Nephron progenitor cell (in vitro differentiated cells): ENCODE measurements around the gene SPOP.

Source experiments
- DNase-seq: peaks from one replicate; pipeline ENCODE4 v3.0.0; 2021
- H3K27ac Mint-ChIP-seq: 2 replicates; pipeline ENCODE4 v1.8.0; 2021; ENCODE audit warnings: mild to moderate bottlenecking, moderate library complexity, mixed read lengths
- H3K27me3 Mint-ChIP-seq: 2 replicates; pipeline ENCODE4 v1.8.0; 2021; ENCODE audit warnings: mild to moderate bottlenecking, low read depth, mixed read lengths; ENCODE audit not compliant: poor library complexity
- H3K36me3 Mint-ChIP-seq: 2 replicates; pipeline ENCODE4 v1.8.0; 2021; ENCODE audit warnings: low read depth, mixed read lengths
- H3K4me1 Mint-ChIP-seq: 2 replicates; pipeline ENCODE4 v1.8.0; 2021; ENCODE audit warnings: mixed read lengths
- H3K4me3 Mint-ChIP-seq: 2 replicates; pipeline ENCODE4 v1.8.0; 2021; ENCODE audit warnings: mild to moderate bottlenecking, moderate library complexity, mixed read lengths
- H3K9me3 Mint-ChIP-seq: 2 replicates; pipeline ENCODE4 v1.8.0; 2021; ENCODE audit warnings: mild to moderate bottlenecking, moderate library complexity, mixed read lengths
- CTCF ChIP-seq: fragments of 200-600 bp; sonication (generic); IDR thresholded peaks from 2 replicates; pipeline ENCODE4 v1.5.0; 2021; ENCODE audit warnings: antibody characterized with exemption

SPOP gene

GRCh38 chr17:49621420-49621819 lies 56.5 kb downstream of the SPOP start:
- Mint-ChIP-seq H3K4me3 (no peak overlapping the region), H3K4me1 (peaks cover 4% of the 10 kb centered on the region), H3K9me3 (no peaks in the 10 kb centered on the region), H3K36me3 (peaks cover 56% of the 10 kb centered on the region), H3K27me3 (no peaks in the 10 kb centered on the region), H3K27ac (no peak overlapping the region)
- TF ChIP-seq CTCF, result no peak
- no peak for DNase-seq

GRCh38 chr17:49618028-49618611 lies 59.8 kb downstream of the SPOP start:
- peaks cover 54% of the 10 kb centered on the region for H3K36me3 Mint-ChIP-seq
- no peak for DNase-seq
- H3K27me3 Mint-ChIP-seq, result no peaks in the 10 kb centered on the region
- H3K27ac Mint-ChIP-seq, result peak overlapping the region; percentile 77
- H3K4me1 Mint-ChIP-seq, result peaks cover 7% of the 10 kb centered on the region
- TF ChIP-seq CTCF, result no peak
- H3K9me3 Mint-ChIP-seq, result no peaks in the 10 kb centered on the region
- H3K4me3 Mint-ChIP-seq, result no peak overlapping the region

- no peak for DNase-seq
- Mint-ChIP-seq H3K9me3 (no peaks in the 10 kb centered on the region), H3K27me3 (no peaks in the 10 kb centered on the region), H3K4me3 (no peak overlapping the region), H3K36me3 (peaks cover 44% of the 10 kb centered on the region), H3K4me1 (peaks cover 13% of the 10 kb centered on the region), H3K27ac (peak overlapping the region; percentile 43)
- no peak for TF ChIP-seq CTCF
These were observed 61.2 kb downstream of the SPOP start for GRCh38 chr17:49616601-49617131.

GRCh38 chr17:49616086-49616485 lies 61.8 kb downstream of the SPOP start:
- no peak overlapping the region for H3K27ac Mint-ChIP-seq
- no peak for DNase-seq
- no peaks in the 10 kb centered on the region for H3K9me3 Mint-ChIP-seq
- H3K27me3 Mint-ChIP-seq, result no peaks in the 10 kb centered on the region
- TF ChIP-seq CTCF, result no peak
- peaks cover 13% of the 10 kb centered on the region for H3K4me1 Mint-ChIP-seq
- H3K36me3 Mint-ChIP-seq, result peaks cover 42% of the 10 kb centered on the region
- H3K4me3 Mint-ChIP-seq, result no peak overlapping the region

- no peak overlapping the region for H3K27ac Mint-ChIP-seq
- H3K36me3 Mint-ChIP-seq, result peaks cover 42% of the 10 kb centered on the region
- H3K4me3 Mint-ChIP-seq, result no peak overlapping the region
- no peaks in the 10 kb centered on the region for H3K27me3 Mint-ChIP-seq
- H3K4me1 Mint-ChIP-seq, result peaks cover 13% of the 10 kb centered on the region
- no peak for DNase-seq
- TF ChIP-seq CTCF, result no peak
- no peaks in the 10 kb centered on the region for H3K9me3 Mint-ChIP-seq
These were observed 64.6 kb downstream of the SPOP start for GRCh38 chr17:49613182-49613800.

GRCh38 chr17:49612726-49613125 lies 65.2 kb downstream of the SPOP start:
- Mint-ChIP-seq H3K27ac (peak overlapping the region; percentile 34), H3K4me1 (peaks cover 13% of the 10 kb centered on the region), H3K27me3 (no peaks in the 10 kb centered on the region), H3K4me3 (no peak overlapping the region), H3K36me3 (peaks cover 40% of the 10 kb centered on the region), H3K9me3 (no peaks in the 10 kb centered on the region)
- DNase-seq, result no peak
- no peak for TF ChIP-seq CTCF
